ENCODE data around the gene THAP7. TPM values are rescaled to one million over a fixed set of nuclear protein-coding genes. Genes with fewer than 3 reads are reported as not detected.

THAP7 gene
- total and polyA plus RNA-seq, 9 of the 15 experiments (the other 6 are each of a cell fraction or from before 2014, with no cell fraction given) = 7.9 to 263 (median 84.1) TPM

DNA sequence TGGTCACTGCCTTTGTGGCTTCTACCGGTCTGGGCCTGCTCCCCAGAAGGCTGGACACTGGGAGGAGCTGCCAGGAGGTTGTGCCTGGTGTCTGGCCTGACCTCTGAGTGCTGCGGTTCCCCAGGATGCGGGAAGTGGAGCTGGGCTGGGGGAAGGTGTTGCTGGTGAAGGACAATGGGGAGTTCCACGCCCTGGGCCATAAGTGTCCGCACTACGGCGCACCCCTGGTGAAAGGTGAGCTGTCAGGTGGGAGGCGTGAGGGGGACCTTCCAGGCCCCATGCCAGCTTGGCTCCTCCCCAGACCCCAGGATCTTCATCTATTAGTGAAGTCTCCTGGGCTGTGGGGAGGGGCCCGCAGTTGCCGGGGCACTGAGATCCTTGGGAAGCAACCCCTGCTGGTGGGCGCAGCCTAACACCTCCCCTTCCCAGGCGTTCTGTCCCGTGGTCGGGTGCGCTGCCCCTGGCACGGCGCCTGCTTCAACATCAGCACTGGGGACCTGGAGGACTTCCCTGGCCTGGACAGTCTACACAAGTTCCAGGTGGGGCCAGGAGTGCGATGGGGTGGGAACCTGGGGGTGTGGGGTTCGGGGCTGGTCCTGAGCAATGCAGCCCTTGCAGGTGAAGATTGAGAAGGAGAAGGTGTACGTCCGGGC lies 28.2 kb downstream of the THAP7 start:
- FAIRE-seq = no peak
- TF ChIP-seq CAMTA2 (CRISPR knock-in tag; conservative IDR thresholded peaks at IDR 0.05) (no peak), ZBTB7A (IDR thresholded peaks at IDR 0.05; ENCODE audit: borderline replicate concordance, control insufficient read depth, low read depth, low read length) (0 out of 2 replicates have a peak, but pooled peaks have one; percentile 4), RAD51 (IDR thresholded peaks at IDR 0.05; ENCODE audit: borderline replicate concordance, low read depth) (no peak), L3MBTL2 (IDR thresholded peaks at IDR 0.05) (no peak), ZC3H8 (IDR thresholded peaks at IDR 0.05) (no peak), MCM3 (IDR thresholded peaks at IDR 0.05) (peak; percentile 79; the same call in 1 of the 2 replicates)
- TF ChIP-seq, protein P1, sequence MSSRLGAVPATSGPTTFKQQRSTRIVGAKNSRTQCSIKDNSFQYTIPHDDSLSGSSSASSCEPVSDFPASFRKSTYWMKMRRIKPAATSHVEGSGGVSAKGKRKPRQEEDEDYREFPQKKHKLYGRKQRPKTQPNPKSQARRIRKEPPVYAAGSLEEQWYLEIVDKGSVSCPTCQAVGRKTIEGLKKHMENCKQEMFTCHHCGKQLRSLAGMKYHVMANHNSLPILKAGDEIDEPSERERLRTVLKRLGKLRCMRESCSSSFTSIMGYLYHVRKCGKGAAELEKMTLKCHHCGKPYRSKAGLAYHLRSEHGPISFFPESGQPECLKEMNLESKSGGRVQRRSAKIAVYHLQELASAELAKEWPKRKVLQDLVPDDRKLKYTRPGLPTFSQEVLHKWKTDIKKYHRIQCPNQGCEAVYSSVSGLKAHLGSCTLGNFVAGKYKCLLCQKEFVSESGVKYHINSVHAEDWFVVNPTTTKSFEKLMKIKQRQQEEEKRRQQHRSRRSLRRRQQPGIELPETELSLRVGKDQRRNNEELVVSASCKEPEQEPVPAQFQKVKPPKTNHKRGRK (tag; IDR thresholded peaks at IDR 0.05) = no peak
- TF ChIP-seq, protein P2, sequence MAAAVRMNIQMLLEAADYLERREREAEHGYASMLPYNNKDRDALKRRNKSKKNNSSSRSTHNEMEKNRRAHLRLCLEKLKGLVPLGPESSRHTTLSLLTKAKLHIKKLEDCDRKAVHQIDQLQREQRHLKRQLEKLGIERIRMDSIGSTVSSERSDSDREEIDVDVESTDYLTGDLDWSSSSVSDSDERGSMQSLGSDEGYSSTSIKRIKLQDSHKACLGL (CRISPR knock-in tag; IDR thresholded peaks at IDR 0.05; ENCODE audit: borderline replicate concordance, poor library complexity, severe bottlenecking) = no peak
- BruUV-seq (replicated peaks) = no TSS peak

More for the DNA sequence above, 28.2 kb downstream of the THAP7 start:
- intact Hi-C loops (cut with micrococcal nuclease) = no loop called here
- no peaks in the 10 kb centered on the region for H3K79me2 ChIP-seq (ENCODE audit: control insufficient read depth, insufficient read depth, low read length)
- H3K9ac ChIP-seq (ENCODE audit: insufficient read depth in 1 of 2, low read depth in 2 of 2, low read length in 2 of 2) = peak overlapping the region in 1 of 2 experiments; percentile 56; a peak in 2 of 4 replicates
- H2AFZ ChIP-seq (ENCODE audit: low read depth, low read length) = no peak overlapping the region
- 12% methylated on average over 21 of the region's 21 CpGs for WGBS (ENCODE audit: insufficient coverage, low coverage, missing lambda C conversion rate)
- POLR2A ChIA-PET = interaction anchor here (0.5 to 64.4 kb wide), 17 partner anchors 7 to 958 kb away, joined by 3 to 1556 read pairs (median 4); partner anchors contain the start of genes CRKL, LZTR1 and THAP7
- no peaks in the 10 kb centered on the region for H3K9me1 ChIP-seq (ENCODE audit: control insufficient read depth, insufficient read depth, low read length)
- no peaks in the 10 kb centered on the region for H3K36me3 ChIP-seq (ENCODE audit: control insufficient read depth, insufficient read depth, low read length)
- ATAC-seq (peak; percentile 16), DNase-seq (ENCODE audit: extremely low read depth in 1 of 4, low spot score in 3 of 4) (peak in 1 of 4 experiments; percentile 59)
- no peak overlapping the region for H3K27ac ChIP-seq (ENCODE audit: extremely low read depth, low read depth, low read length)
- CTCF ChIA-PET (ENCODE audit: low intra/inter-chr PET ratio) = no interaction called here
- H4K20me1 ChIP-seq (replicated peaks; ENCODE audit: control insufficient read depth, insufficient read depth, low read length) = peaks cover 10% of the 10 kb centered on the region
- H3K4me1 ChIP-seq (replicated peaks in 1 of 2; ENCODE audit: control insufficient read depth in 2 of 2, insufficient read depth in 2 of 2, low read length in 2 of 2) = peaks cover 0 to 34% of the 10 kb centered on the region in 2 experiments; a peak in 3 of 5 replicates
- in situ Hi-C loops (cut with MboI) = loop anchor here (25.0 kb wide), 1 partner anchor 164 kb away; no protein-coding TSS in a partner anchor
- no peak overlapping the region for H3K4me3 ChIP-seq
- H3K4me2 ChIP-seq (ENCODE audit: insufficient read depth, low read length) = no peak overlapping the region
- H3K27me3 ChIP-seq (ENCODE audit: control insufficient read depth in 2 of 2, insufficient read depth in 2 of 2, low read length in 2 of 2) = peaks cover 37 to 63% of the 10 kb centered on the region in 2 experiments; a peak in 4 of 5 replicates
- peaks cover 7% of the 10 kb centered on the region for H3K9me3 ChIP-seq (replicated peaks; ENCODE audit: control insufficient read depth, insufficient read depth, low read depth, low read length)
